ENCODE results near the gene C11orf97. TPM values are rescaled to one million over a fixed set of nuclear protein-coding genes. Genes with fewer than 3 reads are reported as not detected.
A peak's percentile ranks its signal among the peaks of the same experiment; 100 is the strongest.

Gene C11orf97
- not detected for total RNA-seq

- Histone ChIP-seq H3K27ac (no peak within 1 kb of the TSS), H3K27me3 (no peaks in the 10 kb centered on the region), H3K4me1 (peaks cover 0 to 15% of the 10 kb centered on the region in 2 donors), H3K4me3 (peak within 1 kb of the TSS; percentile 34 to 59), H3K9me3 (no peaks in the 10 kb centered on the region), H3K36me3 (no peaks in the 10 kb centered on the region)
- DNase-seq (ENCODE audit: low spot score) = no peak
- no peak for TF ChIP-seq CTCF (IDR thresholded peaks at IDR 0.05)
These were observed at the start of gene C11orf97 for GRCh38 chr11:94511932-94512781. Gene C11orf97, plus strand, starts transcription at chr11:94512461. Its CDS starts 68 bp downstream, at chr11:94512529.

- H3K36me3 ChIP-seq = peaks cover 33% of the 10 kb centered on the region
- H3K4me1 ChIP-seq = no peaks in the 10 kb centered on the region
- no peak overlapping the region for H3K4me3 ChIP-seq
- no peak for DNase-seq (ENCODE audit: low spot score)
- no peak for TF ChIP-seq CTCF (IDR thresholded peaks at IDR 0.05)
- H3K27ac ChIP-seq = no peak overlapping the region
- H3K9me3 ChIP-seq = no peaks in the 10 kb centered on the region
- no peaks in the 10 kb centered on the region for H3K27me3 ChIP-seq
These were observed 42.8 kb upstream of the C11orf97 start for GRCh38 chr11:94469416-94469815.

GRCh38 chr11:94472916-94473799 is 39.1 kb upstream of the C11orf97 start:
- no peaks in the 10 kb centered on the region for H3K9me3 ChIP-seq
- no peaks in the 10 kb centered on the region for H3K4me1 ChIP-seq
- H3K27ac ChIP-seq = no peak overlapping the region
- no peak overlapping the region for H3K4me3 ChIP-seq
- H3K36me3 ChIP-seq = peaks cover 39% of the 10 kb centered on the region
- TF ChIP-seq CTCF (IDR thresholded peaks at IDR 0.05) = no peak
- no peaks in the 10 kb centered on the region for H3K27me3 ChIP-seq
- DNase-seq (ENCODE audit: low spot score) = no peak

GRCh38 chr11:94477624-94478023 is 34.6 kb upstream of the C11orf97 start:
- TF ChIP-seq CTCF (IDR thresholded peaks at IDR 0.05) = no peak
- peaks cover 20% of the 10 kb centered on the region for H3K36me3 ChIP-seq
- no peak for DNase-seq (ENCODE audit: low spot score)
- no peaks in the 10 kb centered on the region for H3K27me3 ChIP-seq
- no peaks in the 10 kb centered on the region for H3K4me1 ChIP-seq
- H3K27ac ChIP-seq = no peak overlapping the region
- H3K9me3 ChIP-seq = no peaks in the 10 kb centered on the region
- no peak overlapping the region for H3K4me3 ChIP-seq

- H3K4me3 ChIP-seq = no peak overlapping the region
- no peaks in the 10 kb centered on the region for H3K27me3 ChIP-seq
- H3K36me3 ChIP-seq = peaks cover 25% of the 10 kb centered on the region
- DNase-seq (ENCODE audit: low spot score) = no peak
- H3K4me1 ChIP-seq = no peaks in the 10 kb centered on the region
- H3K27ac ChIP-seq = no peak overlapping the region
- TF ChIP-seq CTCF (IDR thresholded peaks at IDR 0.05) = no peak
- H3K9me3 ChIP-seq = no peaks in the 10 kb centered on the region
These were observed 30.9 kb upstream of the C11orf97 start for GRCh38 chr11:94481342-94481741.
